ENCODE measurements around the gene LMAN1. TPM values are rescaled to one million over a fixed set of nuclear protein-coding genes. Genes with fewer than 3 reads are reported as not detected.

The LMAN1 gene
- total RNA-seq, 2 donors from 2014 or later: 91.0 to 112 TPM

GRCh38 chr18:59354731-59355130 is 4.3 kb downstream of the LMAN1 start:
- no peaks in the 10 kb centered on the region for H3K9me3 ChIP-seq
- WGBS: 94% methylated on average over 2 of the region's 2 CpGs
- peaks cover 0 to 5% of the 10 kb centered on the region in 2 donors for H3K36me3 ChIP-seq
- H3K4me3 ChIP-seq: no peak overlapping the region
- H3K27me3 ChIP-seq (replicated peaks; ENCODE audit: insufficient read depth): no peaks in the 10 kb centered on the region
- no peak overlapping the region for H3K27ac ChIP-seq
- TF ChIP-seq POLR2AphosphoS5 (IDR thresholded peaks at IDR 0.05) (no peak), CTCF (IDR thresholded peaks at IDR 0.05) (no peak), POLR2A (IDR thresholded peaks at IDR 0.05) (no peak)
- no peak for DNase-seq (ENCODE audit: low spot score)
- intact Hi-C loops (cut with DNase I): no loop called here
- no peaks in the 10 kb centered on the region for H3K4me1 ChIP-seq (replicated peaks)

GRCh38 chr18:59353079-59353680 is 5.9 kb downstream of the LMAN1 start:
- no peak for TF ChIP-seq POLR2AphosphoS5 (IDR thresholded peaks at IDR 0.05)
- no peak for TF ChIP-seq POLR2A (IDR thresholded peaks at IDR 0.05)
- no peak for TF ChIP-seq CTCF (IDR thresholded peaks at IDR 0.05)
- intact Hi-C loops (cut with DNase I): no loop called here
- peaks cover 0 to 5% of the 10 kb centered on the region in 2 donors for H3K36me3 ChIP-seq
- no peaks in the 10 kb centered on the region for H3K9me3 ChIP-seq
- no peak overlapping the region for H3K27ac ChIP-seq
- WGBS: 77% methylated on average over 4 of the region's 4 CpGs
- DNase-seq (ENCODE audit: low spot score): no peak
- no peaks in the 10 kb centered on the region for H3K4me1 ChIP-seq (replicated peaks)
- H3K4me3 ChIP-seq: no peak overlapping the region
- no peaks in the 10 kb centered on the region for H3K27me3 ChIP-seq (replicated peaks; ENCODE audit: insufficient read depth)

GRCh38 chr18:59352250-59352855 is 6.7 kb downstream of the LMAN1 start:
- H3K36me3 ChIP-seq: peaks cover 3 to 5% of the 10 kb centered on the region in 2 donors
- intact Hi-C loops (cut with DNase I): no loop called here
- no peak overlapping the region for H3K27ac ChIP-seq
- no peaks in the 10 kb centered on the region for H3K9me3 ChIP-seq
- no peak for DNase-seq (ENCODE audit: low spot score)
- TF ChIP-seq POLR2A (IDR thresholded peaks at IDR 0.05): no peak
- no peak for TF ChIP-seq POLR2AphosphoS5 (IDR thresholded peaks at IDR 0.05)
- no peak for TF ChIP-seq CTCF (IDR thresholded peaks at IDR 0.05)
- no peaks in the 10 kb centered on the region for H3K27me3 ChIP-seq (replicated peaks; ENCODE audit: insufficient read depth)
- H3K4me3 ChIP-seq: no peak overlapping the region
- H3K4me1 ChIP-seq (replicated peaks): no peaks in the 10 kb centered on the region
- WGBS: 95% methylated on average over 3 of the region's 3 CpGs

GRCh38 chr18:59345556-59345955 is 13.5 kb downstream of the LMAN1 start:
- no peak for DNase-seq (ENCODE audit: low spot score)
- 100% methylated on average over 4 of the region's 4 CpGs for WGBS
- no peak overlapping the region for H3K27ac ChIP-seq
- no peaks in the 10 kb centered on the region for H3K9me3 ChIP-seq
- H3K36me3 ChIP-seq: peaks cover 0 to 7% of the 10 kb centered on the region in 2 donors
- no peak overlapping the region for H3K4me3 ChIP-seq
- no peaks in the 10 kb centered on the region for H3K27me3 ChIP-seq (replicated peaks; ENCODE audit: insufficient read depth)
- no peaks in the 10 kb centered on the region for H3K4me1 ChIP-seq (replicated peaks)
- intact Hi-C loops (cut with DNase I): no loop called here
- no peak for TF ChIP-seq POLR2A (IDR thresholded peaks at IDR 0.05)
- TF ChIP-seq CTCF (IDR thresholded peaks at IDR 0.05): no peak
- TF ChIP-seq POLR2AphosphoS5 (IDR thresholded peaks at IDR 0.05): no peak

GRCh38 chr18:59344996-59345395 is 14.1 kb downstream of the LMAN1 start:
- no peak for DNase-seq (ENCODE audit: low spot score)
- TF ChIP-seq CTCF (IDR thresholded peaks at IDR 0.05) (no peak), POLR2AphosphoS5 (IDR thresholded peaks at IDR 0.05) (no peak), POLR2A (IDR thresholded peaks at IDR 0.05) (no peak)
- Histone ChIP-seq H3K27ac (no peak overlapping the region), H3K4me1 (replicated peaks) (no peaks in the 10 kb centered on the region), H3K4me3 (no peak overlapping the region), H3K27me3 (replicated peaks; ENCODE audit: insufficient read depth) (no peaks in the 10 kb centered on the region), H3K36me3 (peaks cover 0 to 7% of the 10 kb centered on the region in 2 donors), H3K9me3 (no peaks in the 10 kb centered on the region)
- intact Hi-C loops (cut with DNase I): no loop called here
- 74% methylated on average over 1 of the region's 1 CpG for WGBS

All from prostate gland (tissue), 2 donors.